Thymus (tissue), 11 donors: ENCODE results near the gene ELF2. TPM values are rescaled to one million over a fixed set of nuclear protein-coding genes. Genes with fewer than 3 reads are reported as not detected.

ENCODE experiments used
- DNase-seq, 9 donors: peaks; one replicate each; pipeline ENCODE4 v3.0.0-alpha.2; 2013; ENCODE audit warnings: low spot score in 9 of 9, low read depth in 6 of 9, missing footprints in 1 of 9
- H3K27ac ChIP-seq, 2 donors: one replicate each; pipeline ENCODE4 v1.5.1; 2013; ENCODE audit warnings: control low read depth in 1 of 2, low read depth in 1 of 2, low read length in 1 of 2, mild to moderate bottlenecking in 1 of 2, moderate library complexity in 1 of 2
- H3K27me3 ChIP-seq, 2 donors: one replicate each; pipeline ENCODE4 v1.5.1; 2013; ENCODE audit warnings: low read length in 1 of 2; ENCODE audit not compliant: control insufficient read depth in 2 of 2, insufficient read depth in 1 of 2
- H3K36me3 ChIP-seq, 2 donors: one replicate each; pipeline ENCODE4 v1.5.1; 2013; ENCODE audit warnings: low read length in 1 of 2, mild to moderate bottlenecking in 1 of 2, moderate library complexity in 1 of 2; ENCODE audit not compliant: control insufficient read depth in 2 of 2, insufficient read depth in 2 of 2
- H3K4me1 ChIP-seq, 2 donors: one replicate each; pipeline ENCODE4 v1.5.1; 2013; ENCODE audit warnings: low read length in 2 of 2; ENCODE audit not compliant: control insufficient read depth in 2 of 2, insufficient read depth in 2 of 2
- H3K4me3 ChIP-seq, 2 donors: one replicate each; pipeline ENCODE4 v1.5.1; 2013; ENCODE audit warnings: low read length in 2 of 2, control low read depth in 1 of 2, mild to moderate bottlenecking in 1 of 2
- H3K9me3 ChIP-seq, 2 donors: one replicate each; pipeline ENCODE4 v1.5.1; 2013; ENCODE audit warnings: low read length in 1 of 2, mild to moderate bottlenecking in 1 of 2; ENCODE audit not compliant: control insufficient read depth in 2 of 2, insufficient read depth in 1 of 2
- WGBS: extraction: QIAGEN DNeasy Blood & Tissue Kit; methylation state at CpG from one replicate; pipeline ENCODE4 v1.1.7; 2013; 5-methylcytosine and 5-hydroxymethylcytosine counted together
- polyA plus RNA-seq: library from polyadenylated mRNA; stranded (reverse); fragments of 200-250 nt; gene quantifications from one replicate; pipeline ENCODE4 v1.2.3, GENCODE V29; 2013
- total RNA-seq: library from RNA; stranded (reverse); fragments of 120-200 nt; gene quantifications from one replicate; pipeline ENCODE4 v1.2.4, GENCODE V29; 2013
- donor health status: healthy.

ELF2 gene
- total and polyA plus RNA-seq, 2 donors: 32.6 to 50.8 TPM

GRCh38 chr4:139142980-139143379 is 34.0 kb downstream of the ELF2 start:
- Histone ChIP-seq H3K27me3 (no peaks in the 10 kb centered on the region), H3K9me3 (no peaks in the 10 kb centered on the region), H3K4me3 (no peak overlapping the region), H3K4me1 (peaks cover 22 to 35% of the 10 kb centered on the region in 2 donors), H3K27ac (no peak overlapping the region), H3K36me3 (peaks cover 0 to 2% of the 10 kb centered on the region in 2 donors)
- 39% methylated on average over 2 of the region's 2 CpGs for WGBS
- peak in 5 of 9 donors; percentile 11 to 57 (median 22) for DNase-seq

DNA sequence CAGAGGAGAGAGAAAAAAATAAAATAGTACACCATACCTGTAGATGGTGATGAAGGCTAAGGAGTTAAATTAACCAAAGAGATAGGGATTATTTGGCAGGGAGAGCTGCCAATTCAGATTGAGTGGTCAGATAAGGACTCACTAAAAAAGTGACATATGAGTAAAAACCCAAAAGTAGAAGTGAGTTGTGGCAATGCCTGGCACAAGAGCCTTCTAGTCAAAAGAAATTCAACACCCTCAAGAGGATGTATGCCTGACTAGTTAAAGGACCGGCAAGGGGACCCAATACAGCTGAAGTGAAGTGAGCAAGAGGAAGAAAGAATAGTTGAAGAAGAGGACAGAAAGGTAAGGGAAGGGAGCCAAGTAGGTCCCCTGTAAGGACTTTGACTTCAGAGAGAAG is 34.9 kb downstream of the ELF2 start:
- Histone ChIP-seq H3K4me3 (no peak overlapping the region), H3K27ac (no peak overlapping the region), H3K36me3 (peaks cover 0 to 2% of the 10 kb centered on the region in 2 donors), H3K9me3 (no peaks in the 10 kb centered on the region), H3K27me3 (no peaks in the 10 kb centered on the region), H3K4me1 (peaks cover 22 to 35% of the 10 kb centered on the region in 2 donors)
- no peak for DNase-seq
- WGBS: 74% methylated on average over 1 of the region's 1 CpG

DNA sequence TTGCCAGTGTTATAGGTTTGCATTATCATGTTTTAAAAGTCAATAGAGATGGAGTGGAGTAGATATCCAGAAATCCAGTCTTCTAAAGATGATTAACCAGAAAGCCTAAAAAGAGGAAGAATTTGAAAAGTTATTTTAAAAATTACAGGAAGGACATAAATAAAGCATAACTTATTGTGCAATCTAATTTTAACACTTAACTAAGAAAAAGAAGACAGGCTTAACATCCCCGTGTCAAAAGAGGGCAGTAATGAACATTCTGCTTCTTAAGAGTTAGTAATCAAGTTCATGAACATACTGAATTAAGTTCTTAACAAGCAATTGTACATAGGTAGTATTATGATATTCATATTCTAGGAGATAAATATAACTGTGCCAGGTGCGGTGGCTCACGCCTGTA is 39.3 kb downstream of the ELF2 start:
- Histone ChIP-seq H3K9me3 (no peaks in the 10 kb centered on the region), H3K4me1 (peaks cover 2 to 10% of the 10 kb centered on the region in 2 donors), H3K27me3 (no peaks in the 10 kb centered on the region), H3K27ac (no peak overlapping the region), H3K4me3 (no peak overlapping the region), H3K36me3 (no peaks in the 10 kb centered on the region)
- no peak for DNase-seq
- 89% methylated on average over 3 of the region's 3 CpGs for WGBS

DNA sequence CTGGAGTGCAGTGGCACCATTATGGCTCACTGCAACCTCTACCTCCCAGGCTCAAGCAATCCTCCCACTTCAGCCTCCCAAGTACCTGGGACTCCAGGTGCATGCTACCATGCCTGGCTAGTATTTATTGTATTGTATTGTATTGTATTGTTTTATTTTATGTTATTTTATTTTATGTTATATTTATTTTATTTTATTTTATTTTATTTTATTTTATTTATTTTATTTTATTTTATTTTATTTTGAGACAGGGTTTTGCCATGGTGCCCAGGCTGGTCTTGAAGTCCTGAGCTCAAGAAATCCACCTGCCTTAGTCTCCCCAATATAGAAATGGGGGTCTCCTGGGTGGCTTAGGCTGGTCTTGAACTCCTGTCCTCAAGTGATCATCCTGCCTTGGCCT is 42.6 kb downstream of the ELF2 start:
- no peak overlapping the region for H3K4me3 ChIP-seq
- H3K9me3 ChIP-seq: no peaks in the 10 kb centered on the region
- H3K4me1 ChIP-seq: no peaks in the 10 kb centered on the region
- peaks cover 0 to 3% of the 10 kb centered on the region in 2 donors for H3K36me3 ChIP-seq
- no peak for DNase-seq
- no peak overlapping the region for H3K27ac ChIP-seq
- H3K27me3 ChIP-seq: no peaks in the 10 kb centered on the region

DNA sequence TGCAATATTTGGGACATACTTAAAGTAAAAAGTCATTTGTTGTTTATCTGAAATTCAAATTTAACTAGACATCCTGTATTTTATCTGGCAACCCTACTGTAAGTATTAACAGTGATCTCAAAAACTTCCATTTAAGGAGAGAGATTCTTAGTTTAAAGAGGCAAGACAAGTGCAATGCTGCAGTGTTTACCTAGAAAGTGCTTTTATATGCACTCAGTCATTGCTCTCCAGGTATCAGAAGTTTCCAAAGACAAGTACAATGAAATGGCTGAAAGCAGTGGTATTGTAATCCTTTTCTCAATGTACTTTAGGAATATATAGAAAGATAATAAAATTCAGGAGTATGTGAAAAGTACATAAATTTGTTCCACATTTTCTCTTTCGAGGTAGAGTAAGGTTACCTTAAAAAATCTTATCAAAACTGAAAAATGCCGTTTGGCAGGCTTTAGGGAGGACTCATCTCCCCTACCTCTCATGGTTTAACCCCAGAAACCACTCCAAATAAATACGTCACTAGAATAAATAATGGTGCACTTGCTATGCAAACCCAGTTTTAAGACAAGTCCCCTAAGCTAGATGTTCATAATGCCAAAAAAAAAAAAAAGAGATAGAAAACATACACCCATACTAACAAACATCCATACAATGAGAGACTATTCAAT is 45.7 kb downstream of the ELF2 start:
- Histone ChIP-seq H3K9me3 (no peaks in the 10 kb centered on the region), H3K4me3 (no peak overlapping the region), H3K4me1 (no peaks in the 10 kb centered on the region), H3K36me3 (peaks cover 0 to 3% of the 10 kb centered on the region in 2 donors), H3K27ac (no peak overlapping the region), H3K27me3 (no peaks in the 10 kb centered on the region)
- over 99% methylated on average over 3 of the region's 3 CpGs for WGBS
- no peak for DNase-seq

DNA sequence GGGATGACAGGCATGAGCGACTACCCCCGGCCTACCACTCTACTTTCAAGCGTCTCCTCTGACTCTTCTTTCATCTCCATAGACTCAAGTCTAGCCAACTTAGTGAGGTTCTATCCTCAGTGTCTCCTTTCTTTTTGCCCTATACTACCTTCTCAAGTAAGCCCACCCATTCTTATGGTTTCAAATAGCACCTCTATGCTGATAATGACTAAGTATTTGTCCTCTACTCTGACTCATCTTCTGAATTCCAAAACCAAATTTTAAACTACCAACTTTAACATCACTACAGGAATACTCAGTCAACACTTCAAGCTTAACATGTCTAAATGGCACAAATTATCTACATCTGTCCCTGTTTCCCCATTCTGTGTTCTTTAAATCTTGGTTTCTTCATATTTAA is 47.8 kb downstream of the ELF2 start:
- no peaks in the 10 kb centered on the region for H3K4me1 ChIP-seq
- DNase-seq: no peak
- no peak overlapping the region for H3K4me3 ChIP-seq
- H3K27ac ChIP-seq: no peak overlapping the region
- H3K27me3 ChIP-seq: no peaks in the 10 kb centered on the region
- no peaks in the 10 kb centered on the region for H3K9me3 ChIP-seq
- H3K36me3 ChIP-seq: peaks cover 0 to 3% of the 10 kb centered on the region in 2 donors
- 96% methylated on average over 3 of the region's 3 CpGs for WGBS

DNA sequence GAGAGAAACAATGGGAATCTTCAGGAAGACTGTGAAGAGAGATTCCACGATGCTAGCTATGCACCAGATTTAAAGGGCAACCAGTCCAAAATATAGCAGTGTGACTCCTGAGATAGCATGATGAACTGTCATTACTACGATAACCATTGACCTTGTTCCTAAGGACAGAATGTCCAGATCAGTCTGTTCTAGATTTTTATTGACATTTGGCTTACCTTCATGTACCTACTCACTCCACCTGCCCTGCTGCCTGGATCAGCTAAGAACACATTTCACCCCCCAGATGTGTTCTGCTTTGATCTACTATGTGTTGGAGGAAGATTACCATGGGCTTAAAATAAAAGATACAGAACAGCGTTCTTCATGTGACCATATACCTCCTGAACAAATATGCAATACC is 50.1 kb downstream of the ELF2 start:
- WGBS: 98% methylated on average over 3 of the region's 3 CpGs
- peaks cover 3 to 4% of the 10 kb centered on the region in 2 donors for H3K36me3 ChIP-seq

DNA sequence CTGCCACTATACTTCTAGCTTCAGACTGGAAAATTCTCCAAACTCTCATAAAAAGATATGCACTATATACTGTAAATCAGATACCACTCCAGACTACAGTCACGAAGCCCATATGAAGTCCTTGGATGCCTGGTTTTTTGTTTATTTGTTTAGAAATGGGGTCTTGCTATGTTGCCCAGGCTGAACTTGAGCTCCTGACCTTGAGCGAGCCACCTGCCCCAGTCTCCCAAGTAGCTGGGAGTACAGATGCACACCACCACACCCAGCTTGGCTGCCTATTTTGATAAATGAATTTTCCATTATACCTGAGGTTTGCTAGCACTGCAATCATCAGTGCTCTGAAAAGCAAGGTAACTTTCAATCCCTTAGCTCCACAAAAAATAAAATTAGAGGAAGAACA is 53.1 kb downstream of the ELF2 start:
- no peaks in the 10 kb centered on the region for H3K27me3 ChIP-seq
- no peak for DNase-seq
- no peak overlapping the region for H3K4me3 ChIP-seq
- H3K4me1 ChIP-seq: no peaks in the 10 kb centered on the region
- over 99% methylated on average over 2 of the region's 2 CpGs for WGBS
- H3K9me3 ChIP-seq: no peaks in the 10 kb centered on the region
- no peak overlapping the region for H3K27ac ChIP-seq
- peaks cover 0 to 4% of the 10 kb centered on the region in 2 donors for H3K36me3 ChIP-seq

More for the DNA sequence above, 50.1 kb downstream of the ELF2 start:
- Histone ChIP-seq H3K4me3 (no peak overlapping the region), H3K27me3 (no peaks in the 10 kb centered on the region), H3K27ac (no peak overlapping the region), H3K9me3 (no peaks in the 10 kb centered on the region), H3K4me1 (no peaks in the 10 kb centered on the region)
- no peak for DNase-seq

DNA sequence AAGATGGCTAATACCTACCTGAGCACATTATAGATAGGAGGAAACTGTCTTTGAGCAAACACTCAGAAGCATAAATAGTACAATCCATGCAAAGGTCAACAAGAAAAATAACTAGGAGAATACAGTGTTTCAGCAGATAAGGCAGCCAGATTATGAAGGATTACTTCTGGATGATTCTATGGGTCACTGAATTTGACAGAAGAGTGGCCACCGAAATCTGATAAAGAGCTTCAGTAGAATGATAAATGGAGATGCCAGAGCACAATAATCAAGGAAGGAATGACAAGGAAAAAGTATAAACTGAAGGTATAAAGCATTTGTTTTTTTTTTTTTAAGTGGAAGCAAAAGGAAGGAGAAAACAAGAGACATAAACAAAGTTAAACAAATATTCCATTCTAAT is 58.7 kb downstream of the ELF2 start:
- no peaks in the 10 kb centered on the region for H3K27me3 ChIP-seq
- no peaks in the 10 kb centered on the region for H3K9me3 ChIP-seq
- 97% methylated on average over 1 of the region's 1 CpG for WGBS
- H3K27ac ChIP-seq: no peak overlapping the region
- DNase-seq: no peak
- peaks cover 3 to 7% of the 10 kb centered on the region in 2 donors for H3K36me3 ChIP-seq
- no peak overlapping the region for H3K4me3 ChIP-seq
- no peaks in the 10 kb centered on the region for H3K4me1 ChIP-seq
